KOPT-K1 (cell line): Measurements from ENCODE around the gene NCDN.
"Not testable (repeated sequence)": the region's sequence is repeated elsewhere in the genome, so short reads cannot be mapped to it uniquely, and the experiment has no call there.

Experiments
- H3K27ac ChIP-seq: fragments of 200-600 bp; sonication (generic); 2 replicates; pipeline ENCODE4 v1.5.1; 2016; ENCODE audit warnings: antibody characterized with exemption, mild to moderate bottlenecking, low read depth, low read length; ENCODE audit not compliant: poor library complexity, severe bottlenecking
- H3K36me3 ChIP-seq: fragments of 200-600 bp; sonication (generic); 2 replicates; pipeline ENCODE4 v1.5.1; 2017; ENCODE audit warnings: antibody characterized with exemption, mild to moderate bottlenecking, low read length, moderate library complexity; ENCODE audit not compliant: insufficient read depth
- H3K9me3 ChIP-seq: fragments of 200-600 bp; sonication (generic); 2 replicates; pipeline ENCODE4 v1.5.1; 2017; ENCODE audit warnings: antibody characterized with exemption, low read length, mild to moderate bottlenecking; ENCODE audit not compliant: insufficient read depth, poor library complexity, severe bottlenecking

The NCDN gene

DNA sequence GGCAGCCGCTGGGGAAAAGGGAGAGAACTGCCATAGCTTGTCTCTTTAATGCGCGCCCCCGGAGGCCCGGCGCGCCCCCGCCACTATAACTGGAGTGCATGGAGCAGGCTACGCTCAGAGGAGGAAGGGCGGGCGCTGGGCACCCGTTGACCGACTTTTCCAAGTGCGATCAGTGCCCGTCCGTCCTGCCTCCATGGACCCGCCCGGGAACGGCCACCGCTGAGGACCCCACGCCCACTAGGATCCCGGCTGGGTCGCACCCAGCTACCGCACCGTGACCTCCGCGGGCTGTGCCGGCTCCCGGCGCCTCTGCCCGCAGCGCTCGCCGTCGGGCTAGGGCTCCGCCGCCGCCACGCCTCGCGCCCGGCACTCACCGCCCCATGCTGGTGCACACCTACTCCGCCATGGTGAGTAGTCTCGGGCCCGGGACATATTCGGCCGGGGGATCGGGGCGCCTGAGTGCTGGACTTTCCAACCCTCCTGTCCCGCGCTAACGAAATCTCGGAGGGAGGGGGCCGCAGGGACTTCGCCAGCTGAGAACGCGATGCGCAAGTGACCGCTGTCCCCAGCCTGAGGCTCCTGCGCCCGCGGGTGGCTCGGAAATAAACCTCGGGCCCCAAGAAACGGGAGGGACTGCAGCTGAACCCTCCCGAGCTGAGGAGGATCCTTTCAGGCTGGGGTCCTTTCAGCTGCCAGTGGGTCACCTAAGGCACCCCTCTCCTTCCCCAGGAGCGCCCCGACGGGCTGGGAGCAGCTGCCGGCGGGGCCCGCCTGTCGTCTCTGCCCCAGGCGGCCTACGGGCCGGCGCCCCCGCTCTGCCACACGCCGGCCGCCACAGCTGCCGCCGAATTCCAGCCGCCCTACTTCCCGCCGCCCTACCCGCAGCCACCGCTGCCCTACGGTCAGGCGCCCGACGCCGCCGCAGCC is 15.9 kb downstream of the NCDN start, which contains the start of gene TFAP2E:
TSS of gene TFAP2E (plus strand) at position 117 of the 927 bp plus-strand sequence. CDS start at position 381, 264 bp downstream.
- Histone ChIP-seq H3K36me3 (no peaks in the 10 kb centered on the region), H3K9me3 (no peaks in the 10 kb centered on the region), H3K27ac (no peak within 1 kb of the TSS)

- H3K27ac ChIP-seq, result no peak overlapping the region
- H3K36me3 ChIP-seq, result no peaks in the 10 kb centered on the region
- no peaks in the 10 kb centered on the region for H3K9me3 ChIP-seq
Observed at GRCh38 chr1:35574125-35574654, 16.6 kb downstream of the NCDN start.

DNA sequence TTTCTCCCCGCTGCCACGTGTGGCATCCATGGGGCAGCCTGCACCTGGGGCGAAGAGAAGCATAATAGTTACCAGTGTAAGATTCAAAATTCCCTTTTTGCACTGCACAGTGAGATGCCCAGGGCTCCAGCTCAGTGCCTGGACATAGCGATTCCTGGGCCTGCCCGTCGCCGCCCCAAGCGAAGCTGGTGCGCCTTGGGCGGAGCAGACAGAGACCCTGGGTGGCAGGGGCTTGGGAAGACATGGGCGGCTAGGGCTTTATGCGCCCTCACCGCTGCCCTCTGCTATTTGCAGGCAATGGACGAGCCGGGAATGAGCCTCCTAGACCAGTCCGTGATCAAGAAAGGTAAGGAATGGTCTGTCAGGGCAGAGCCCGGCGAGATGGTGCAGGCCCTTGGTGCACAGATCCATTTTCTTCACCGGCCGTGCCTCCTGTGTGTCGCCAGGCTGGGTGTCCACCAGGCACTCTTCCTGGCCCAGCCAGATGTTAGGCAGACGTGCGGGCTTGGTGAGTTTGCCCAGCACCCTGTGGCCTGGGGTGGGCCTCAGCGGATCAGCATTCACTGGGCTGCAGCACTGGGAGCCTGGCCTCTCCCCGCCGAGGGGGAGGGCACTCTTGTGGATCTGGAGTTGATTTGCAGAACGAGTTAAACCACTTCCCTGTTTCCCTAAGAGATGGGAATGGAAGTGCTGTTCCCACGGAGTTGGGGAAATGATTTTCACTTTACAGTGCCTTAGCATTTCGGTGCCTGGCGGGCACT is 17.2 kb downstream of the NCDN start:
- Histone ChIP-seq H3K36me3 (no peaks in the 10 kb centered on the region), H3K9me3 (no peaks in the 10 kb centered on the region), H3K27ac (no peak overlapping the region)

DNA sequence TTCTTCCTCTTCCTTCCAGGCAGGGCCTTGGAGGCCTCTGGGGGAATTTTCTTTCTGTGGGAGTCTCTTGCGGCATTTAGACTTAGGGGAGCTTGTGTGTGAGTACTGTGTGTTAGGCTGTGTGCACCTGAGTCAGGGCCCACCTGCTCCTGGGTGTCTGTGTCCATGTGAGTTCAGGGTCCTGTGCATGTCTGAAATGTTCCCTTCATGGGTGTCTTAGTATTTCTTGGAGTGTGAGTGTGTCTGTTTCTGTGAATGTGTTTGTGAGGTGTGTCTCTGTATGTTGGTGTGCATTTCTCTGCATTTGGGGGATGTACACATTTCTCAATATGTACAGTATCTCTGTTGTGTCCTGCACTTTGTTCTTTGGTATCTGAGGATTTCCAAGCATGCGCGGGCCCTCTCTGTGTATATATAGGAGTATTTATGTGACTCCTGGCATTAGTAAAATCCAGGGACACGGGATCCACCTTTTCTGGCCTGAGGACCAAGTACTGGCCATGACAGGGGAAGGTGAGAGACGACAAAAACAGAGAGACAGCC is 17.9 kb downstream of the NCDN start:
- peak overlapping the region; percentile 88 for H3K27ac ChIP-seq
- H3K36me3 ChIP-seq, result no peaks in the 10 kb centered on the region
- H3K9me3 ChIP-seq, result no peaks in the 10 kb centered on the region

DNA sequence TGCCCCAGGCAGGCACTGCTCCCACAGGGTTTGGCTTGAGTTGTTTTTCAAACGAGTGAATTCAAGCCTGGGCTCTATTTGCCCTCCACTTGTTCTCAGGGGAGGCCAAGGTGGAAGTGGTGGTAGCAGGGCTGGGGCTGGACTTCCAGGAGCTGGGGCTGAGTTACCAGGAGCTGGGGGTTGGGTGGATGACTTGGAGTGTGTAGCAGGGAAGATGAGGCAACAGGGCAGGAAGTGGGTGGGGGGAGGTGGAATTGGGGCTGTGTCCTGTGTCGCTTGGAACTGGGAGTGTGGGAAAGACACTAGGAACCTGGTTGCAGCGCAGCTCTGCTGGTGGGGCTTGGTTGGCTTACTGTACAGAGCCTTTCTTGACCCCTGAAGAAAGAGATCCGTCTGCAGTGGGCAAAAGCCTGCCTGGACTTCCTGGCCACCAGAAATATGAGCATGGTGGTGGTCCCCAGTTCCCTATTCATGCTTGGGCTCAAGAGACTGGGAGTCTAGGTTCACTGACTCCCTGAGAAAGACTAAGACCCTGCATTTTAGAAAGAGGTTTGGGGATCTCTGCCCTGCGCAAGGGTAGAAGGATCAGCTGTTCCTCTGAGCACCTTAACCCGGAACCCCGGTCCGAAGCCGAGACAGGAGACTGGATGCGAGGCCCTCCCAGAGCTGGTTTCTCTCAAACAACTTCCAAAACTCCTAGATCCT is 18.6 kb downstream of the NCDN start:
- Histone ChIP-seq H3K36me3 (no peaks in the 10 kb centered on the region), H3K27ac (peak overlapping the region; percentile 88), H3K9me3 (no peaks in the 10 kb centered on the region)

GRCh38 chr1:35576766-35577070 is 19.1 kb downstream of the NCDN start:
- H3K27ac ChIP-seq, result peak overlapping the region; percentile 88
- H3K36me3 ChIP-seq, H3K9me3 ChIP-seq: not testable (repeated sequence)

GRCh38 chr1:35577071-35577998 is 19.7 kb downstream of the NCDN start:
- Histone ChIP-seq H3K27ac (peak overlapping the region; percentile 88), H3K9me3 (no peaks in the 10 kb centered on the region), H3K36me3 (no peaks in the 10 kb centered on the region)

DNA sequence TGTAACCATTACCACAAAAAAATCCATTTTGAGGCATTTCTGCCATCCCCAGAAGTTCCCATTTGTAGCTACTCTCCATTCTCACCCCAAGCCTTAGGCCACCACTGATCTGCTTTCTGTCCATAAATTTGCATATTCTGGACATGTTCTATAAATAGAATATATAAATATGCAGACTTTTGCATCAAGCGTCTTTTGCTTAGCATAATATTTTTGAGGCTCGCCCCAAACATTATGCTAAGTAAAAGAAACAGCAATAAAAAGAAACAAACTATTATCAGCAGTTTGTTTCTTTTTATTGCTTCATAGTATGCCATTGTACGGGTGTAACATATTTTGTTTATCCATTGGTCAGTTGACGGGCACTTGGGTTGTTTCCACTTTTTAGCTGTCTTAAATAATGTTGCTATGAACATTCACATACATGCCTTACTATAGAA is 23.4 kb downstream of the NCDN start:
- H3K36me3 ChIP-seq, result no peaks in the 10 kb centered on the region
- no peaks in the 10 kb centered on the region for H3K9me3 ChIP-seq

DNA sequence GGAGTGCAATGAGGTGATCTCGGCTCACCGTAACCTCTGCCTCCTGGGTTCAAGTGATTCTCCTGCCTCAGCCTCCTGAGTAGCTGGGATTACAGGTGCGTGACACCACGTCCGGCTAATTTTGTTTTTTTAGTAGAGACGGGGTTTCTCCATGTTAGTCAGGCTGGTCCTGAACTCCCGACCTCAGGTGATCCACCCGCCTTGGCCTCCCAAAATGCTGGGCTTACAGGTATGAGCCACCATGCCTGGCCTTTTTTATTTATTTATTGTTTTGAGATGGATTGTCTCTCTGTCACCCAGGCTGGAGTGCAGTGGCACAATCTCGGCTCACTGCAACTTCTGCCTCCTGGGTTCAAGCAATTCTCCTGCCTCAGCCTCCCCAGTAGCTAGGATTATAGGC is 24.0 kb downstream of the NCDN start:
- H3K36me3 ChIP-seq, H3K9me3 ChIP-seq, H3K27ac ChIP-seq: not testable (repeated sequence)

More for the DNA sequence above, 23.4 kb downstream of the NCDN start:
- no peak overlapping the region for H3K27ac ChIP-seq

- H3K9me3 ChIP-seq, result no peaks in the 10 kb centered on the region
- peaks cover 7% of the 10 kb centered on the region; the same call in 1 of the 2 replicates for H3K36me3 ChIP-seq
- H3K27ac ChIP-seq, result no peak overlapping the region
Observed at GRCh38 chr1:35585281-35585680, 27.7 kb downstream of the NCDN start.

DNA sequence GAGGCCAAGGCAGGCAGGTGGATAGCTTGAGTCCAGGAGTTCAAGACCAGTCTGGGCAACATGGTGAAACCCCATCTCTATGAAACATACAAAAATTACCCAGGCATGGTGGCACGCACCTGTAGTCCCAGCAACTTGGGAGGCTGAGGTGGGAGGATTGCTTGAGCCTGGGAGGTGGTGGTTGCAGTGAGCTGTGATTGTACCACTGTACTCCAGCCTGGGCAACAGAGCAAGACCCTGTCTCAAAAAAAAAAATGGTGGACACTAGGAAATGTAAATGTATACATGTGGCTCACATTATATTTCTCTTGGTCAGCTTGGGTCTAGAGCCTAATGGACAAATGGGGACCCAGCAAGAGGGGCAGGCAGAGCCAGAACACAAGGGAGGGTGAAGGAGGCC is 28.2 kb downstream of the NCDN start:
- H3K9me3 ChIP-seq, H3K27ac ChIP-seq: not testable (repeated sequence)
- H3K36me3 ChIP-seq, result peaks cover 12% of the 10 kb centered on the region; the same call in 1 of the 2 replicates

DNA sequence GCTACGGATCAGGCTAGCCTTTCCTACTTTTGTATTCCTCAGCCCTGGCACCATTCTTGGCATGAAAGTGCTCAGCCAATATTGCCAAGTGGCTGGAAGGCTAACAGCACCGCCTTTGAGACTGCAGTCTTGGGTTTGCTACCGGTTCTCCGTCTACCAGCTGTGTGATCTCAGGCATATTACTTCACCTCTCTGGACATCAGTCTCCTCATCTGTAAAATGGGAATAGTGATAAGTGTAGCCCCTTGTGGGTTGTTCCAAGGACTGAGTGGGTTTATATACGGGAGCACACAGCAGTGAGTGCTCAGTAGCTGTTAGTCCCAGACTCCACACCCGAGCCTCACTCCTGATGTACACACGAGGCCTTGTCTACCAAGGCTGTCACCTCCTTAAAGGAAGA is 29.2 kb downstream of the NCDN start:
- H3K27ac ChIP-seq, result no peak overlapping the region
- no peaks in the 10 kb centered on the region for H3K9me3 ChIP-seq
- peaks cover 19% of the 10 kb centered on the region; the same call in 1 of the 2 replicates for H3K36me3 ChIP-seq

DNA sequence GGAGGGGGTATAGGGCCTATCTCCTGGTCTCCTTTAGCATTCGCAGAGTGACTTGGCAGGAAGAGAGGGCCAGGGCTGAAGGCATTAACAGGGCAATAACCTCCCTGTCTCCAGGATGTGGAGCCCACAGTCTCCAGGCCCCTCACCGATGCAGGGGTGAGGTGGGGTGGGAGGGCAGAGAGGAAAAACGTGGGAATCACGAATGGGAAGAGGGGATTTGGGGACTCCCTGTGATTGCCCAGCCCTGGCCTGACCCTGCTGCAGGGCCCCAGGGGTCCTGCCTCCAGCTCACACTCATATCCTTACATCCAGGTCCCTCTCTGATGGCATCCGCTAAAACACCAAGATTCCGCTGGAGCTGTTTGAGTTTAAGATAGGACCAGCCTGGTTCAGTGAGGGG is 30.1 kb downstream of the NCDN start:
- no peaks in the 10 kb centered on the region for H3K9me3 ChIP-seq
- no peak overlapping the region for H3K27ac ChIP-seq
- H3K36me3 ChIP-seq, result peaks cover 19% of the 10 kb centered on the region; the same call in 1 of the 2 replicates
